GM12878 (cell line): ENCODE measurements around the gene RPL29. TPM values are rescaled to one million over a fixed set of nuclear protein-coding genes. Genes with fewer than 3 reads are reported as not detected.
"Not testable (repeated sequence)": the region's sequence is repeated elsewhere in the genome, so short reads cannot be mapped to it uniquely, and the experiment has no call there.

ENCODE experiments used
- ATAC-seq: fragments of 200-7000 bp; cut with Tn5 transposase; 3 replicates; pipeline ENCODE4 v1.9.1; 2020; ENCODE audit warnings: mild to moderate bottlenecking, moderate library complexity
- BruUV-seq: library from RNA; stranded (reverse); fragments of 400-500 nt; replicated peaks from 2 replicates; lab custom pipeline; 2021; lab: Mats Ljungman, UMichigan
- CTCF ChIA-PET: fragments of 300-600 bp; sonication (Branson Sonifier 250); formaldehyde crosslinking; extraction: SDS; loops from one replicate; lab custom pipeline; 2021; ENCODE audit warnings: inconsistent platforms; lab: Yijun Ruan, JAX
- POLR2A ChIA-PET: fragments of 350-600 bp; formaldehyde crosslinking; extraction: SDS; loops from one replicate; lab custom pipeline; 2021; ENCODE audit warnings: inconsistent platforms; lab: Charles Lee
- RAD21 ChIA-PET: fragments of 300-600 bp; sonication (Branson Sonifier 250); formaldehyde crosslinking; loops from one replicate; lab custom pipeline; 2023; ENCODE audit warnings: antibody characterized with exemption; ENCODE audit not compliant: unreplicated experiment; lab: Charles Lee
- SMC1A ChIA-PET: fragments of 300-600 bp; sonication (Branson Sonifier 250); formaldehyde crosslinking; loops from one replicate; lab custom pipeline; 2023; ENCODE audit not compliant: unreplicated experiment, uncharacterized antibody; lab: Charles Lee
- DNase-seq: peaks from one replicate; pipeline ENCODE4 v3.0.0-alpha.2; 2011; ENCODE audit warnings: low read depth, low spot score
- FAIRE-seq: peaks from 3 replicates; lab custom pipeline; 2011; peaks lifted over from hg19 to GRCh38; lab: Jason Lieb, UNC
- H2AFZ ChIP-seq: 2 replicates; pipeline ENCODE4 v1.6.0; 2011; ENCODE audit warnings: low read depth, low read length, control low read depth; ENCODE audit not compliant: control insufficient read depth
- H3K27ac ChIP-seq: 2 replicates; pipeline ENCODE4 v1.5.1; 2011; ENCODE audit warnings: control low read depth; ENCODE audit not compliant: control insufficient read depth, insufficient read depth
- H3K27me3 ChIP-seq, 2 experiments: replicated peaks in 1 of 2; 2 replicates each; pipeline versions ENCODE4 v1.6.0 to v1.6.1; 2011; ENCODE audit warnings: low read length in 1 of 2; ENCODE audit not compliant: control insufficient read depth in 2 of 2, insufficient read depth in 2 of 2
- H3K36me3 ChIP-seq, 2 experiments: 2 replicates each; pipeline ENCODE4 v1.5.1; 2011; ENCODE audit warnings: low read length in 1 of 2; ENCODE audit not compliant: control insufficient read depth in 2 of 2, insufficient read depth in 2 of 2
- H3K4me1 ChIP-seq: 2 replicates; pipeline ENCODE4 v1.6.1; 2011; ENCODE audit warnings: mild to moderate bottlenecking, low read length, moderate library complexity, mixed read lengths; ENCODE audit not compliant: control insufficient read depth, insufficient read depth
- H3K4me2 ChIP-seq: 2 replicates; pipeline ENCODE4 v1.6.0; 2011; ENCODE audit warnings: control low read depth; ENCODE audit not compliant: control insufficient read depth, insufficient read depth
- H3K4me3 ChIP-seq: fragments of 200-600 bp; sonication (generic); 2 replicates; pipeline ENCODE4 v1.5.1; 2016
- H3K79me2 ChIP-seq: 2 replicates; pipeline ENCODE4 v1.6.0; 2011; ENCODE audit warnings: low read length; ENCODE audit not compliant: control insufficient read depth, insufficient read depth
- H3K9ac ChIP-seq: 2 replicates; pipeline ENCODE4 v1.8.0; 2011; ENCODE audit warnings: low read length, control low read depth, mixed read lengths; ENCODE audit not compliant: control insufficient read depth, insufficient read depth
- H3K9me3 ChIP-seq: replicated peaks from 3 replicates; pipeline ENCODE4 v1.5.1; 2011; ENCODE audit warnings: mild to moderate bottlenecking, low read length; ENCODE audit not compliant: control insufficient read depth, insufficient read depth
- H4K20me1 ChIP-seq: 2 replicates; pipeline ENCODE4 v1.6.0; 2011; ENCODE audit not compliant: control insufficient read depth, insufficient read depth
- POLR2A ChIP-seq: IDR thresholded peaks from 2 replicates; pipeline ENCODE4 v1.6.1; 2011; ENCODE audit warnings: low read depth, mild to moderate bottlenecking, low read length
- SIX5 ChIP-seq: IDR thresholded peaks from 2 replicates; pipeline ENCODE4 v1.6.1; 2011; ENCODE audit warnings: mild to moderate bottlenecking, low read depth, low read length, moderate library complexity; ENCODE audit not compliant: severe bottlenecking
- WGBS: methylation state at CpG from one replicate; pipeline ENCODE4 v1.1.6; 2016; ENCODE audit warnings: low lambda C conversion rate; ENCODE audit not compliant: insufficient replicate concordance, insufficient coverage; ENCODE audit errors: missing lambda C conversion rate; 5-methylcytosine and 5-hydroxymethylcytosine counted together
- in situ Hi-C: fragments of 300-500 bp; cut with MboI; formaldehyde crosslinking; loops from 9 replicates; pipeline ENCODE4 v1.14.3; 2018; ENCODE audit warnings: mixed read lengths
- intact Hi-C: fragments of 100-400 bp; cut with micrococcal nuclease; formaldehyde crosslinking; loops from one replicate; pipeline ENCODE4 v1.14.2; 2022; ENCODE audit not compliant: unreplicated experiment
- polyA plus RNA-seq, 11 experiments: library from polyadenylated mRNA; depleted of rRNA in 4 of 11; unstranded in 6 of 11; stranded (reverse) in 5 of 11; fragments of >200 nt; fragmentation: Nextera tagmentation in 4 of 11; fragmentation: Illumina TruSeq in 1 of 11; extraction: Ambion mirVana in 4 of 11; extraction: Trizol in 1 of 11; gene quantifications; 1 replicate in 1 of 11; 2 replicates in 10 of 11; pipeline versions ENCODE4 v1.2.1 to v1.2.3, GENCODE V29; 2011 to 2016; ENCODE audit warnings: inconsistent platforms in 2 of 11, missing spikeins in 2 of 11, low read depth in 1 of 11
- total RNA-seq, 4 experiments: library from RNA; depleted of rRNA in 3 of 4; stranded (reverse); fragments of >200 nt in 3 of 4; fragmentation: Illumina TruSeq in 1 of 4; extraction: Trizol in 1 of 4; gene quantifications; 2 replicates each; pipeline versions ENCODE4 v1.2.1 to v1.2.3, GENCODE V29; 2013 to 2021

RPL29 gene
- total and polyA plus RNA-seq, 10 of the 15 experiments (the other 5 are each of a cell fraction or from before 2014, with no cell fraction given): 1,053 to 2,477 (median 1,657) TPM

- FAIRE-seq: no peak
Measured at GRCh38 chr3:51994530-51994929, 1.2 kb downstream of the RPL29 start.

GRCh38 chr3:51993657-51994056 is 2.0 kb downstream of the RPL29 start:
- FAIRE-seq, H2AFZ ChIP-seq, H3K4me2 ChIP-seq, in situ Hi-C loops, H4K20me1 ChIP-seq, ATAC-seq, H3K27ac ChIP-seq, H3K27me3 ChIP-seq, H3K4me1 ChIP-seq, DNase-seq, RAD21 ChIA-PET, H3K9me3 ChIP-seq, intact Hi-C loops: not testable (repeated sequence)
- Histone ChIP-seq H3K4me3 (peak overlapping the region; percentile 99; the same call in 1 of the 2 replicates), H3K9ac (peak overlapping the region; percentile 35; the same call in 1 of the 2 replicates), H3K79me2 (peaks cover 33% of the 10 kb centered on the region), H3K36me3 (peaks cover 14 to 16% of the 10 kb centered on the region in 2 experiments)
- 91% methylated on average over 11 of the region's 13 CpGs for WGBS
- BruUV-seq: TSS peak; percentile 84
- SMC1A ChIA-PET: interaction anchor here (3.0 kb wide), 1 partner anchor 9 kb away, joined by 12 read pairs; no protein-coding TSS in a partner anchor
- POLR2A ChIA-PET: interaction anchor here (1.5 to 2.6 kb wide), 2 partner anchors 11 to 51 kb away, joined by 9 to 14 read pairs; partner anchors contain the start of genes PARP3 and RRP9
- CTCF ChIA-PET: interaction anchor here (1.0 to 2.7 kb wide), 2 partner anchors 20 to 51 kb away, joined by 4 to 13 read pairs; partner anchors contain the start of gene ABHD14B

More at GRCh38 chr3:51994530-51994929, 1.2 kb downstream of the RPL29 start:
- Histone ChIP-seq H3K9me3 (no peaks in the 10 kb centered on the region), H3K4me3 (peak overlapping the region; percentile 99), H3K27me3 (no peaks in the 10 kb centered on the region; a peak in 1 of 4 replicates), H3K79me2 (peaks cover 33% of the 10 kb centered on the region), H2AFZ (no peak overlapping the region), H3K4me1 (peaks cover 9% of the 10 kb centered on the region), H3K27ac (peak overlapping the region; percentile 66), H3K4me2 (peak overlapping the region; percentile 97), H3K9ac (peak overlapping the region; percentile 98), H4K20me1 (0 out of 2 replicates have a peak, but pooled peaks cover 6% of the 10 kb centered on the region), H3K36me3 (peaks cover 14 to 16% of the 10 kb centered on the region in 2 experiments)
- SMC1A ChIA-PET: interaction anchor here (0.7 to 3.0 kb wide), 4 partner anchors 10 to 53 kb away, joined by 3 to 13 read pairs (median 8); partner anchors contain the start of genes PARP3 and RRP9
- BruUV-seq: no TSS peak
- 71% methylated on average over 2 of the region's 2 CpGs for WGBS
- intact Hi-C loops: no loop called here
- TF ChIP-seq POLR2A: peak; percentile 54; the same call in 1 of the 2 replicates
- no peak for TF ChIP-seq SIX5
- ATAC-seq: no peak
- RAD21 ChIA-PET: interaction anchor here (2.1 kb wide), 1 partner anchor 59 kb away, joined by 10 read pairs; no protein-coding TSS in a partner anchor
- no peak for DNase-seq
- in situ Hi-C loops: no loop called here
- CTCF ChIA-PET: interaction anchor here (1.0 to 2.7 kb wide), 3 partner anchors 10 to 59 kb away, joined by 3 to 18 read pairs (median 13); partner anchors contain the start of gene ABHD14B
- POLR2A ChIA-PET: interaction anchor here (1.6 to 2.6 kb wide), 3 partner anchors 11 to 127 kb away, joined by 3 to 30 read pairs (median 14); partner anchors contain the start of genes ACY1, PARP3 and RRP9
